GM18499 (cell line): ENCODE measurements around the gene MCC.
"Not testable (repeated sequence)": the region's sequence is repeated elsewhere in the genome, so short reads cannot be mapped to it uniquely, and the experiment has no call there.

Source experiments
- ATAC-seq: cut with Tn5 transposase; IDR thresholded peaks from one replicate; pipeline ENCODE4 v1.9.1; 2021; ENCODE audit warnings: moderate number of reproducible peaks; ENCODE audit not compliant: insufficient read depth, unreplicated experiment

MCC gene

DNA sequence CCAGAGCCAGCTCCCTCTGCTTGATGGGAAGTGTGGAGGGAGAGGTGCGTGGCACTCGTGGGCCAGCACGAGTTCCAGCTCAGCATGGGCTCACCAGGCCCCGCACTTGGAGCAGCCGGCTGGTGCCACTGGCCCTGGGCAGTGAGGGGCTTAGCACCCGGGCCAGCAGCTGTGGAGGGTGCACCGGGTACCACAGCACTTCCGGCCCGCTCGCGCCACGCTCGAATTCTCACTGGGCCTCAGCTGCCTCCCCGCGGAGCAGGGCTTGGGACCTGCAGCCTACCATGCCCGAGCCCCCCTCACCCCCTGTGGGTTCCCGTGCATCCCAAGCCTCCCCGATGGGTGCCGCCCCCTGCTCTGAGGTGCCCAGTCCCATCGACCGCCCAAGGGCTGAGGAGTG lies 413.2 kb downstream of the MCC start:
- ATAC-seq = no peak

DNA sequence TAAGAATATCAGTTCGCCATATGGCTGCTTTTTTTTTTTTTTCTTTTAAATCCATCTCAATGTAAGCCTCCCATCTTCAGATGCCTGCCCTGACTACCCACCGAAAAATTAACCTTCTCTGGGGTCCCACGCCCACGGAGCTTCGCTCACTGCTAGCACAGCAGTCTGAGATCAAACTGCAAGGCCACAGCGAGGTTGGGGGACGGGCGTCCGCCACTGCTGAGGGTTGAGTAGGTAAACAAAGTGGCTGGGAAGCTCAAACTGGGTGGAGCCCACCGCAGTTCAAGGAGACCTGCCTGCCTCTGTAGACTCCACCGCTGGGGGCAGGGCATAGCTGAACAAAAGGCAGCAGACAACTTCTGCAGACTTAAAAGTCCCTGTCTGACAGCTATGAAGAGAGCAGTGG lies 414.6 kb downstream of the MCC start:
- ATAC-seq = not testable (repeated sequence)

DNA sequence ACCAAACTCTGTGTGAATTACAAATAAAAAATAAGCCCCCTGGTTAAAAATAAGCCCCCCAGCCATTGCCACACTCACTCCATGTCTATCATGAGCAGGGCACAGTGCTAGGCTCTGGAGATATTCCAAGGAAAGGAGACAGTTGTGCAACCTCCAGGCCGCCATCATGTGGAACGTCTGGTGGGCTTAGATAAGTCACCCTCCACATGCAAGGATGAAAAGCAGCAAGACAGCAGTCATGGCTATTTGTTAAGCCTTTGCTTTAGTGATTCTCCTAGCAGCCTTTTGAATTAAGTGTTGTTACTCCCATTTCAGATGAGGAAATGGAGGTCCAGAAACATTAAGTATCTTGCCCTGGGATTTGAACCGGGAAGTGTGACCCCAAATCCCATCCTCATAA lies 416.9 kb downstream of the MCC start:
- no peak for ATAC-seq

DNA sequence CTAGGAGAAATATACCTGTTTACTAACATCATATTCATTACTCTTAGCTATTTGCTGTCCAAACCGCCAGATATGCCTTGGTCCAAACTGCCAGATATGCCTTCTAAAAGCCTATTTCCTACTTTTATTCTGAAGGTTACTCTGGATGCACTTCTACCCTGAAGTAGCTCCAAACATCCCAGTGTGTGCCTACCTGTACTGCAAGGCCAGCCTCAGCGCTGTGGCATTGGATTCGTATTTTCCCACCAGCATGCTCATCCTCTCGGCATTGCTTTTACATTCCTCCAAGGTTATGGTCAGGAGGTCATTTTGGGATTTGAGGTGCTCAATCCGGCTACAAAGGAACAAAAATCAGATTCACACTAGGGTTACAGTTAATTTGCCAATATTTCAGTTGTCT lies 417.4 kb downstream of the MCC start:
- no peak for ATAC-seq

DNA sequence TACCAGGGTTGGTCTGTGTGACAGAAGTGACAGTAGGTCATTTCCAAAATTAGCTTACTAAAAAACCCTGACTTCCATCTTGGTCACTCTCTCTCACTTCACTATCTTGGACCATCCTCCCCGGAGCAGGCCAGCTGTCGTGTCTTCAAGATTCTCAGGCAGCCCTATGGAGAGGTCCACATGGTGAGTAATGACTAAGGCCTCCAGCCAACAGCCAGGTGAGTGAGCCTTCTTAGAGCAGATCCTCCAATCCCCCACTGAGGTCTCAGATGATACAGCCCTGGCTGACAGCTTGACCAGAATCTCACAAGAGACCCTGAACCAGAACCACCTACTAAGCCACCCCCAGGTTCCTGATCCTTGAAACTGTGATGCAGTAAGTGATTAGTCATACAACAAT lies 419.7 kb downstream of the MCC start:
- no peak for ATAC-seq

DNA sequence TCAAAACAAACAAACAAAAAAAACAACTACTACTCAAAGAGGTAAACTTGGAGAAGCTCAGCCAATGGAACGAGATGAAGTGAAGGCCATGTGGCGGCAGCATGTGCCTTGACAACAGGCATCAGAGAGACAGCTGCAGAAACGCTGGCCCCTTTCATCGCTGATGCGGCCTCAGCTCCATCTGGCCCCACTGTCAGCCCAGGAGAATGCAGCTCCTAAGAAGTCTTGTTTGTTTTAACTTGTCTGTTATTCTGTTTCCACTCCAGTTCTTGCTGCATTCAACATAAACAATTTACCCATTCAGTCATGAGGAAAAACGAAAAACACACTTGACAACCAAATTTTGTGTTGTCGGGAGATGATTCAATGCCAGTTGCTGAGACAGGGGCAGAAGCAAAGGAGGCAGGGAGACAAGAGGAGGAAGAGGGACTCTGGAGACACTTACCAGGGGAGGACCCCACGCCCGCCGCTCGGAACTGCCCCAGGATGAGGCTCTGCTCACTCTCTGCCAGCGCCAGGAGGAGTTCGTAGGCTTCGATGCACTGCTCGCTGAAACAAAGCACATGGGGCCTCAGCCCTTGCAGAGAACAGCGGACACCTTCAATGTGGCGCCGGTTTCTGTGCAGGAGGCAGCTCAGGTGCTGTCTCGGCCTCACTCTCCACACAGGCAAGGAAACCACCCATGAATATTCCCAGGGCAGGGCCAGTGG lies 420.5 kb downstream of the MCC start:
- no peak for ATAC-seq

DNA sequence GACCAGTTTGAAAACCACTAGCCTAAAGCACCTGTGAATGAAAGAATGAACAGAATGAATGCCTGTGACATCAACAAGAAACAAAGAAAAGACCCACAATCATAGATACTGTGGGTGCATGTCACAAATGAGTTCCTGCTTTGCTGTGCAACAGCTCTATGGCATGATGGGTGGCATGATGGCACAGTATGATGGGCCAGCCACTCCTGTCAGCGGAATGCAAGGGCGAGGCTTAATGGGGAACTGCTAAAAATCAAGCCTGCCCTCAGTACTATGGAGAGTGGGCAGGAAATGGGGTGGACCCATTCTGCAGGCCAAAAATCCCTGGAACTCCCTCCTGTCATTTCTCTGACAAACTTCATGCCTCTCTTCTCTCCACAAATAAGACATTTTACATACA lies 422.6 kb downstream of the MCC start:
- no peak for ATAC-seq

DNA sequence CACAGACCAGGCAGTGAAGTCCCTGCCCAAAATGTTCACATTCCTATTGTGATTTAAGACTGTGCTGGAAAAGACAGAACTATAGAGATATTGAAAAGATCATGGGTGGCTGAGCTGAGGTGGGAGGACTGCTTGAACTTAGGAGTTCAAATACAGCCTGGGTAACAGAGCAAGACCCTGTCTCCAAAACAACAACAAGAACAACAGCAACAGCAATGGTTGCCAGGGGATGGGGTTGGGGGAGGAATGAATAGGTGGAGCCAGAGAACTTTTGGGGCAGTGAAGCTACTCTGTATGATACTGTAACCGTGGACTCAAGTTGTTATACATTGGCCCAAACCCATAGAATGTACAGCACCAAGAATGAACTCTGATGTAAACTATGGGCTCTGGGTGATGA lies 423.4 kb downstream of the MCC start:
- no peak for ATAC-seq

DNA sequence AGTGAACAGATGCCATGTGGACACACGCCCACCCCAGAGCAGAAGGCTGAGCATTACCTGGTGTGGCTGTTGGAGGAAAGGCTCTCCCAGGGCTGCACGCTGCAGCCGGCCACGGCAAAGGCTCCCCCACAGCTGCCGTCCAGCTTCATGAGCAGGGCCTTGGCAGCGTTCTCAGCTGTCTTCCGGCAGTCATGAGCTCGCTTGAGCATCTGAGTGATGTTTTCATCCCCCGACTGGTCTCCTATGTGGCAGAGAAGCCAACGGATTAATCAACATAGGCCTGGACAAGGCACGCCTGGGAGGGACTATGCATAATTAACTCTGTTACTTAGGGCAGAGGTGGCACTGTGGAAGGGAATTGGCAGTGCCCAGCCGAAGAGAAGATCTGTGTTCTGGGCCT lies 424.3 kb downstream of the MCC start:
- ATAC-seq = no peak

DNA sequence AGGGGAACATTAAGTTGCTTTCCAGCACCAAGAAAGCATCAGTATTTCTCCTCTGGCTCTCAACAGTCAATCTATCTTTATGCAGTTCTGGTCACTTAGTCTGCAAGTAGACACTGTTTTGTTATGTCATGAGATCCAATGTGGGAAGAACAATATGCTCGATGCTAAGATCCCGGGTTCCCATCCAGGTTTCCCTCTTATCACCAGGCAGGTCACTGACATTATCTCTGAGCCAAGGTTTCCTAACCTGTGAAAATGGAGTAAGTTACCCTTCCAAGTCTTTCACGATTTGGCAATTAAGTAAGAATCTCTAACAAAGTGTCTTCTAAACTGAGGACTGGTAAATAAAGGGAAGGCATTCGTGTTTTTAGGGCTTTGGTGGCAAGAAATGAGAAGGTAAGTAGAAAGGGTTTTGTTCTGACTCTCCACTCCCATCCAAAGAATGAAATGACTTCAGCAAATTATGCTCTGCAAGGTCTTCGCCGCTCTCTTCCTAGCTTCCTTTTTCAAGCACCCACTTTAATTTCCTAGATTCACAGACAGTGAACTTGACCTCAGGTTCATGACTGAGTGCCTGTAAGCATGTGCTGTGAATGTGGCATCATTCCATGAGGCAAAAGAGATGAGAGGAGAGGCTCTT lies 425.3 kb downstream of the MCC start:
- no peak for ATAC-seq

DNA sequence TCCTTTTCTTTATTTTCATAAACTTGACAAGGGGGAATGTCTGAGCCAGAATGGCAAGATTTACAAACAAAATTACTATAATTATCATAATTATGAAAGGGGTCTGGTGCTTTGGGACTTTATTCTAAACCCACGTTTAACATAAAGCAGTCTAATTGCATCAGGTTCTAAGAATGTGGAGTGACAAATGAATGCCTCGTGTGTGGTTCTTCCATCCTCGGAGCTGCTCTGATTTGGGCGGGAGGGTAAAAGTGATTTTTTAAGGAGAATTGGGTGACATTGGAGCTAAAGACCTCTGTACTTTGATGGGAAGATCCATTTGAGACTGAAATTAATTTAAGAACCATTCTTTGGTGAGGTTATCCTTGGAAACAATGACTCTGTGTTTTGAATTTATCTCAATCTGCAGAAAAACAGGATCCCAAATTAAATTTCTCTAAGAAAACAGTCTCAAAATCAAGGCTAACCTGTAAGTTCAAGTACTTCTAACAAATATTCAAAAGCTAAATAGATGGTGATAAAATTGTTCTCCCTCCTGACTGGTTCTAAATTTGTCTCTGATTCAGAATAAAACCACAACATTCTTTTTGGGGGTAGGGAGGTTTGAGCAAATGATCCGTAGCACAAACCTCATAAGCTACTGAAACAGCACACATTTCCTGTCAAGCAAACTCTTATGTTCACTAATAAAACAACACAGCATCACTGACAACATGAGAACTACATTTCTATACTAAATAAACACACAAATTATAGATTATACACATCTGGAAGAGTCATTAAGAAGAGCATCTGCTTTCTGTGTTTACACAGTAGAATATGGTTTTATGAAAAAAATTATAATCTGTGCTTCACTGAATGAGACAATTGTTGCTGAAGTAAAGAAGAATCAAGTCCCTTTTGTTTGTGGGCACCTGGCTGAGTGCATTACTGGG lies 426.1 kb downstream of the MCC start:
- ATAC-seq = no peak

DNA sequence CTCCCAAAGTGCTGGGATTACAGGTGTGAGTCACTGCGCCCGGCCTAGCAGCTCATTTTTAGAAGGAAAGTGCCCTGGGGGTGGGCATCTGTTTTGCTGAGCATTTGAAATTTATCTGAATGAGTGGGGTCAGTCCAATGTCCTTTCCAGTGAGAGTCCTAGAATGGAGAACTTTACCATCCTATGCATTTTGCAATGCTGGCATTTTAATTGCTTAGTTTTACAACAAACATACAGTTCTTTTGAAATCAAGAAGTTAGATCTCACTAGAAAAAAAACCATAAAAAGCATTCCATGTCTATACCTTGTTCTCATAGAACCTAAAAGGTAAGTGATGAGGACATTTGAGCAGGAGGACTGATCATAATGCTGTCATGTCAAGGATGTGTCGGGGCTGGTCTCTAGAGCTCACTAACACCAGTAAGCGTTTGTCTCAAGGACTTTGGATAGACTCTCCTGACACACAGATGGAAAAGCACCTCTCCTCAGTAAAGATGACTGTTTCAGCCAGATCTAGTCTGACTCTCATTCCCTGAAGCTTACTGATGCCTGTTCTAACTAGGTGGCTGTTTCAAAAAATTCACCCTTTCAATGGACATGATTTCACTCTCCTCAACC lies 427.7 kb downstream of the MCC start:
- ATAC-seq = no peak

DNA sequence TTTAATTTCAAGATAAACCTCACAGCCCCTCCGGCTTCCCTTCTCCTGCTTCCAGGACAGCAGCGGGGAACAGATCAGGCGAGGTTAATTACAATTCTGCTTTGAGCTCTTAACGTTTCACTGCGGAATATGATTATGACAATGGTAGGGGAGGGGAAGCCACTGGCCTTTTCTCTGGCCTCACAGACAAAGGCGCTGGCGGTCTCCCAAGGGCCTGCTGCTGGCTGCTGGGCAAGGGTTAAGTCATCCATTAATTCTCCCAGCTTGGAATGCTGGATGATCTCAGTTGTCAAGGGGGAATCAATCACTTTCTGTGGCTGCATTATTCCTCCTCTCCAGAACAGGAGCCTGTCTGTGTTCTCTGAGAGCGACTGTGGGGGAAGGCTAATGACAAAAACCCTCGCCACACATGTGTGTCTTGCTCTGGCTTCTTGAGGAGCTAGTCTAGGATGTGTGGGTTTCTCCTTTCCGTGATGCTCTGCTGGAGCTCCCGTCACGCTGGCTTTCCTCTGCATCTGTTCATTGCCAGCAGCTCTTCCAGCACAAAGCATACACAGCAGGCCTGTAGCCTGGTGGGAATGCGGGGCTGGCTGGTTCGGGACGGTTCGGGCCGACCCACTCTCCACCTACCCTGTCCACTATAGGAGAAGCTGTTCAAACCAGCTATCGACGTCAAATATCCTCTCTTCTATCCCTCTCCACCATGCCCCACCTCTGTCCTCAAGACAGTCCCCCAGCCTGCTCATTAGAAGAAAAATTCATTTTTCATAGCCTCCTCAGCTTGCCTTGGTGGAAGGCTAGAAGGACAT lies 428.8 kb downstream of the MCC start:
- no peak for ATAC-seq

DNA sequence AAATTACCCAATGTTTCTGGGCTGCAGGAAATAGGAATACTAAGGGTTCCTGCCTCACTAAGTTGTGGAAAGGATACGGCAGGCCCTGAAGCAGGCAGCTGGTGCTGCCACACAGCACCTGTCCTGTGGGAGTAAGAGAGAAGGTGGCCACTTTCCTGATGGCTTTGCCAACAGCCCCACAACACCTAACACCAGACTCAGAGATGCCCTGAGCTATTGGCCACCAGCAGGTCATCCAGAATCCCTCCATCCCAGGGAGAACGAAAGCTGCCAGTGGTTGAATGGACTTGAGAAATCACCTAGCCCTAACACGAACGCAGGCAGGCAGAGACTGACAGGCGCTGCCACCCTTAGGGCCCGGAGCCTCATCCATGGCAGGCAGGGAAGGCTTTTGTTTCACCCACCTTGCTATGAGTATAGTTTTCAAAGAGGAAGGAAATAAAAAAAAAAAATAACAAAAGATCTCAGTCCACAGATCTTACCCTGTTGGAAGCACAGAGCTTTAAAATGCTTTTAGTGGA lies 429.5 kb downstream of the MCC start:
- no peak for ATAC-seq

DNA sequence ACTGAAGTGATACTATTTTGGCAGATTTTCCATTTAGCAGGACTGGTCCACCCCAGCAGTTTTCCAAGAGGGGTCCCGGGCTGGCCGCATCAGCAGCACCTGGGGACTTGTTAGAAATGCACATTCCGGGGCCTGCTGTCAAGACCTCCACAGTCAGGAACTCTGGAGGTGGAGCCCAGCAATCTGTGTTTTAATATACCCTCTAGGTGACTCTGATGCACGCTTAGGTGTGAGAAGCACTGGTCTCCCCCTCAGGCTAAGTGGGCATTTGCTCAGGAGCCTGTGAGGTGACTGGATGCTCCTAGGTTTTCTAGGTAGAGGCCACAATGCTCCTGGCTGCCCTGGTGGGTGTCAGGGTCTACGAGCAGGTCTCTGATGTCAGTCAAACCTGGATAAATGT lies 430.0 kb downstream of the MCC start:
- no peak for ATAC-seq

DNA sequence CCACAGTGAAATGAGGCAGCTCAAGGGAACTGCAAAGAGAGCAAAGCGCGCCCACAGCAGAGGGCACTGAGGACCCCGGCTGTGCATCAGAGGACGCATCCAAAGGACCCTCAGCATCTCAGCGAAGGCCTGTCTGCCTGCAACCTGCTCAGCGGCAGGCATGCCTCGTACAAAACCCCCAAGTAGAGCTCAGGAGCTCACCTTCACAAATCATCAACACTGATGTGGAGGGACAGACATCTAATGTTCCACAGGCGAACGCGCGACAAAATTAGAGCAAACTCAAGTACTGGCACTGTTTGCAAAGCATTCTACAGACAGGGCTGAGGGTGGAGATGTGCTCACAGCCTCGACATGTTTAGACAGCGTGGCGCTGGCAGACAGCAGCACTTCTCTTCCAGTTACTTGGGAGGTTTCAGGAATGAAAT lies 430.7 kb downstream of the MCC start:
- no peak for ATAC-seq

DNA sequence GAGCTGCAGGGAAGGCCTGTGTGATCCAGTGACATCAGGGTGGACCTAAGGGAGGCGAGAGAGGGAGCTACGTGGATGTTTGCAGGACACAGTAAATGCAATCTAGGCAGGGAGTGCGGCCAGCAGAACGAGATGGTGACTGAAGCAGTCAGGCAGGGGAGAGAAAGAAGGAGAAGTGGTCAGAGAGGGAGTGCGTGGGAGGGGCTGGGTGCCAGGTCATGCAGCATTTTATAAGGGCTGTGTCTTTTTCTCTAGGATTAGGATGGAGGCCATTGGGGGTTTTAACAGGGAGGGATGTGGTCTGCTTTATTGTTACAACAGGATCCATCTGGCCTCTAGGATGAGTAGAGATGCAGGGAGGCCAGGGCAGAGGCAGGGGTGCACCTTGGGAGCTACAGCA lies 431.3 kb downstream of the MCC start:
- ATAC-seq = no peak

DNA sequence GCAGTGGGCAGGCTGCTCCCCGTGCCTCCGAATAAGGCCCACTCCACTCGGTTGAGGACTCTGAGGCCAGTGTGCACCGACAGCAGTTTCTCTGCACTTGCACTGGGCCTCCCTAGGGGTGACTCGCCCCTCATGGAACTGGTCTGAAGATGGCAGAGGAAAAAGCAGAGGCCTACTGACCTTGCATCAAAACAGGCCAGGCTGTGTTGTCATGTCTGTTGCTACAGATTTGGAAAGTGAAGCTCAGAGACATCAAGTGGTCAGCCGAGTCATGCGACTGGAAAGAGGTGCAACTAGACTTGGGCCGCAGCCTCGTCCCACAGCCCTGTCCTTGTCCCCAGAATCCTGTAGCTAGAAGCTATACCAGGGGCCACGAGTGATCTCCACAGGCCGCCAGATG lies 433.4 kb downstream of the MCC start:
- ATAC-seq = no peak

DNA sequence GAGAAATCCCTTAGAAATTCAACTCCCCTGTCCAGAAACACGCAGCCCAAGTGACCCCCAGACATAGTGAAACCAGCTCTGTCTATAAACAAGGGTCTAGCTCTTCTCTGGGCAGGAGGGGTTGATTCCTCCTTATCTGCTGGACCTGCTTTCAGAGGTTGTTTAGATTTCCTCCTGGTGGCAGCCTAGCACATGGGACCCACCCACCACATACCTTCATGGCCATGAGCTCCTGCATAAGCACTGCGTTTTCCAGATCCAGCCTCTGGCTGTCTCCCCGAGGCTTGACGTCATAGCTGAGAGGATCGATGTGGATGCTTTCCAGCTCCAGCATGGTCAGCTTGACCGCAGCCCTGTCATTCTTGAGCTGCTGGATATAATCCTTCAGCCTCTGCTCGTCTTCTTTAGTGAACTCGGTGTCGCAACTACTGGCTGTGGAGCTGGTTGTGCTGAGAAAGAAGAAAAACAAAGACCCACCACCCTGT lies 434.7 kb downstream of the MCC start:
- no peak for ATAC-seq
